Colon (tissue), 2 donors: ENCODE data around the gene DNAAF6.
"Not testable (repeated sequence)": the region's sequence is repeated elsewhere in the genome, so short reads cannot be mapped to it uniquely, and the experiment has no call there.

ENCODE experiments used
- FAIRE-seq: peaks from 2 replicates; lab custom pipeline; 2012; peaks lifted over from hg19 to GRCh38; lab: Jason Lieb, UNC
- donor health status: control.
- donor health status: control.

The DNAAF6 gene

GRCh38 chrX:107205770-107206696 is at the start of gene DNAAF6, which contains the start of gene NUP62CL:
Gene DNAAF6, plus strand, starts transcription at chrX:107206611. Its CDS starts 6,265 bp downstream, at chrX:107212876.
Gene NUP62CL, minus strand, starts transcription at chrX:107206433. Its CDS starts 31,287 bp downstream, at chrX:107175146.
- FAIRE-seq: peak; percentile 57

GRCh38 chrX:107157618-107158017 is 48.8 kb upstream of the DNAAF6 start:
- not testable (repeated sequence) for FAIRE-seq

GRCh38 chrX:107167163-107167921 is 39.1 kb upstream of the DNAAF6 start:
- peak; percentile 41 for FAIRE-seq

- no peak for FAIRE-seq
Measured at GRCh38 chrX:107168257-107168656, 38.2 kb upstream of the DNAAF6 start.

GRCh38 chrX:107168712-107169111 is 37.7 kb upstream of the DNAAF6 start:
- no peak for FAIRE-seq

GRCh38 chrX:107171369-107172102 is 34.9 kb upstream of the DNAAF6 start:
- FAIRE-seq: no peak

- FAIRE-seq: no peak
Measured at GRCh38 chrX:107197319-107197718, 9.1 kb upstream of the DNAAF6 start.

GRCh38 chrX:107198074-107198473 is 8.3 kb upstream of the DNAAF6 start:
- not testable (repeated sequence) for FAIRE-seq

GRCh38 chrX:107199491-107199890 is 6.9 kb upstream of the DNAAF6 start:
- FAIRE-seq: no peak

- no peak for FAIRE-seq
Measured at GRCh38 chrX:107204068-107204605, 2.3 kb upstream of the DNAAF6 start.

GRCh38 chrX:107206697-107207065 is 270 bp downstream of the DNAAF6 start:
- no peak for FAIRE-seq

- FAIRE-seq: no peak
Measured at GRCh38 chrX:107207089-107207488, 678 bp downstream of the DNAAF6 start.

GRCh38 chrX:107207943-107208342 is 1.5 kb downstream of the DNAAF6 start:
- no peak for FAIRE-seq

- FAIRE-seq: no peak
Measured at GRCh38 chrX:107213477-107213876, 7.1 kb downstream of the DNAAF6 start.

- no peak for FAIRE-seq
Measured at GRCh38 chrX:107226757-107227156, 20.3 kb downstream of the DNAAF6 start.

- FAIRE-seq: no peak
Measured at GRCh38 chrX:107227780-107228485, 21.5 kb downstream of the DNAAF6 start.

- FAIRE-seq: no peak
Measured at GRCh38 chrX:107228486-107228819, 22.0 kb downstream of the DNAAF6 start.

GRCh38 chrX:107272431-107272921 is 66.1 kb downstream of the DNAAF6 start:
- no peak for FAIRE-seq

- FAIRE-seq: no peak
Measured at GRCh38 chrX:107273795-107274194, 67.4 kb downstream of the DNAAF6 start.

GRCh38 chrX:107288676-107289075 is 82.3 kb downstream of the DNAAF6 start:
- no peak for FAIRE-seq

GRCh38 chrX:107290019-107290418 is 83.6 kb downstream of the DNAAF6 start:
- FAIRE-seq: no peak
